Tibial artery (tissue), 4 donors: Measurements from ENCODE around the gene MTHFD2.

Experiments used
- DNase-seq, 2 donors: peaks; one replicate each; pipeline ENCODE4 v3.0.0-alpha.2; 2019
- H3K27ac ChIP-seq, 2 donors: fragments of 200-600 bp; sonication (generic) in 1 of 2; 1 replicate in 1 of 2; 2 replicates in 1 of 2; pipeline ENCODE4 v1.5.1; 2018 to 2019; ENCODE audit warnings: mild to moderate bottlenecking in 1 of 2
- H3K27me3 ChIP-seq, 2 donors: fragments of 200-600 bp; sonication (generic) in 1 of 2; one replicate each; pipeline versions ENCODE4 v1.5.1 to v1.6.0; 2016 to 2019
- H3K36me3 ChIP-seq, 3 donors: fragments of 200-600 bp; sonication (generic) in 2 of 3; one replicate each; pipeline ENCODE4 v1.5.1; 2016 to 2019; ENCODE audit warnings: mild to moderate bottlenecking in 2 of 3
- H3K4me1 ChIP-seq, 4 donors: fragments of 200-600 bp; sonication (generic) in 2 of 4; 1 replicate in 3 of 4; 2 replicates in 1 of 4; pipeline ENCODE4 v1.5.1; 2016 to 2019
- H3K4me3 ChIP-seq, 2 donors: fragments of 200-600 bp; sonication (generic) in 1 of 2; 1 replicate in 1 of 2; 2 replicates in 1 of 2; pipeline ENCODE4 v1.5.1; 2018 to 2019; ENCODE audit warnings: mild to moderate bottlenecking in 2 of 2
- H3K9me3 ChIP-seq, 3 donors: fragments of 200-600 bp; sonication (generic) in 1 of 3; one replicate each; pipeline ENCODE4 v1.5.1; 2016 to 2019
- CTCF ChIP-seq, 2 experiments: fragments of 200-600 bp in 1 of 2; fragments of 450-650 bp in 1 of 2; IDR thresholded peaks; one replicate each; pipeline ENCODE4 v1.5.1; 2017 to 2019; ENCODE audit warnings: antibody characterized with exemption in 2 of 2, mild to moderate bottlenecking in 1 of 2, moderate library complexity in 1 of 2
- intact Hi-C: fragments of 100-400 bp; cut with DNase I; formaldehyde crosslinking; loops from one replicate; pipeline ENCODE4 v1.15.0; 2023; ENCODE audit warnings: low total_unique reads

MTHFD2 gene

GRCh38 chr2:74188018-74188601, 10.3 kb upstream of the MTHFD2 start:
- intact Hi-C loops: no loop called here
- no peak for TF ChIP-seq CTCF (IDR thresholded peaks at IDR 0.05)

DNA sequence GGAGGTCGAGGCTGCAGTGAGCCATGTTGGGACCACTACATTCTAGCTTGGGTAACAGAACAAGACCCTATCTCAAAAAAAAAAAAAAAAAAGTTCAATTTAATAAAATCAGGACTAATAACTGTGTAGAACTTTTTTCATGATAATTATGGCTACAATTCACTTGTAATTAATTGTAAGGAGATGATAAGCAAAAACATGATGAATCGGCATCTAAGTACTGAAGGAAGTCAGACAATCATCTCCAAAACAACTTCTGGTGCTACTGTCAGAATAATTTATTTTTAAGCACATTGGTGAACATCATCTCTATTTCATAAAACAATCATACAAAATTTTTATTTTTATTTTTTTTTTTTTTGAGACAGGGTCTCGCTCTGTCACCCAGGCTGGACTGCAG, 9.7 kb upstream of the MTHFD2 start:
- Histone ChIP-seq H3K4me1 (no peaks in the 10 kb centered on the region), H3K4me3 (no peak overlapping the region), H3K27me3 (no peaks in the 10 kb centered on the region), H3K9me3 (no peaks in the 10 kb centered on the region), H3K27ac (no peak overlapping the region), H3K36me3 (no peaks in the 10 kb centered on the region)
- DNase-seq: no peak
- no peak for TF ChIP-seq CTCF (IDR thresholded peaks at IDR 0.05)
- intact Hi-C loops: no loop called here

More at GRCh38 chr2:74188018-74188601, 10.3 kb upstream of the MTHFD2 start:
- Histone ChIP-seq H3K4me1 (no peaks in the 10 kb centered on the region), H3K27ac (no peak overlapping the region), H3K9me3 (no peaks in the 10 kb centered on the region), H3K36me3 (no peaks in the 10 kb centered on the region), H3K27me3 (no peaks in the 10 kb centered on the region), H3K4me3 (no peak overlapping the region)
- no peak for DNase-seq

GRCh38 chr2:74191596-74192380, 6.6 kb upstream of the MTHFD2 start:
- H3K4me1 ChIP-seq: no peaks in the 10 kb centered on the region
- intact Hi-C loops: no loop called here

DNA sequence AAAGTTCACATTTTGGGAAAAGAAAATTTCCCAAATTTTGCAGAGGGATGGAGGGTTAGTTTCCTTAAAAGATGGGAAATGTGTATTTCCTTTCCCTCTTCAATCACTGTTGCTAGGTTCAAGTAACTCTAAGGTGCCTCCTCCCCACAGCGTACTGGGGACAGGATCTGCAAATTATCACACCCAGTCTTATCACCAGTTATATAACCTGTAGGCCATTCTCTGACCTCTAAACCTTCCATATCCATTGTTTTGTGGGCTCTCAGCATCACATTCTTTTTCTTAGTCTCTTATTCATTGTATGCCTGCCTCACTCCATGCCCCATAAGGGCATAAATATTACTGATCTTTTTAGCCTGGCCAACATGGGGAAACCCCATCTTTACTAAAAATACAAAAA, 3.6 kb upstream of the MTHFD2 start:
- DNase-seq: no peak
- Histone ChIP-seq H3K4me3 (no peak overlapping the region), H3K9me3 (no peaks in the 10 kb centered on the region), H3K27ac (no peak overlapping the region), H3K36me3 (no peaks in the 10 kb centered on the region), H3K4me1 (peaks cover 0 to 6% (median 3%) of the 10 kb centered on the region in 4 donors), H3K27me3 (no peaks in the 10 kb centered on the region)
- intact Hi-C loops: no loop called here
- no peak for TF ChIP-seq CTCF (IDR thresholded peaks at IDR 0.05)

More at GRCh38 chr2:74191596-74192380, 6.6 kb upstream of the MTHFD2 start:
- DNase-seq: no peak
- no peak overlapping the region for H3K4me3 ChIP-seq
- no peak for TF ChIP-seq CTCF (IDR thresholded peaks at IDR 0.05)
- no peaks in the 10 kb centered on the region for H3K36me3 ChIP-seq
- no peak overlapping the region for H3K27ac ChIP-seq
- no peaks in the 10 kb centered on the region for H3K9me3 ChIP-seq
- no peaks in the 10 kb centered on the region for H3K27me3 ChIP-seq

DNA sequence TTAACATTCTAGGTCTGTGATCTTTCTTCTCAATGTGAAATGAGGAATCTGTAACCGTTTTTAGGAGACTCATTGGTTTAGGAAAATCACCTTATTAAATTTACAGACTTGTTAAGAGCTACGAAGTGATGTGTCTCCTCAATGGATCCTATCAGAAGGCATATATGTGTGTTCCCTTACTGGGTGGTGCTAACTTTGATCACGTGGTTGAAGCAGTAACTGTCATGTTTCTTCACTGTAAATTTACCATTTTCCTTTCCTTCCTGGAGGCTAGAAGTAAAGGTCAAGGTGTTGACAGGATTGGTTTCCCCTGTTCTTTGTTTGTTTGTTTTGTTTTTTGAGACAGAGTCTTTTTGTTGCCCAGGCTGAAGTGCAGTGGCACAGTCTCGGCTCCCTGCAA, 1.4 kb upstream of the MTHFD2 start:
- DNase-seq: no peak
- intact Hi-C loops: no loop called here
- Histone ChIP-seq H3K4me3 (no peak overlapping the region), H3K27ac (no peak overlapping the region), H3K36me3 (no peaks in the 10 kb centered on the region), H3K4me1 (peaks cover 0 to 24% (median 13%) of the 10 kb centered on the region in 4 donors), H3K9me3 (no peaks in the 10 kb centered on the region), H3K27me3 (no peaks in the 10 kb centered on the region)
- TF ChIP-seq CTCF (IDR thresholded peaks at IDR 0.05): no peak
